GM18909 (cell line): ENCODE measurements around the gene RNF5.
"Not testable (repeated sequence)": the region's sequence is repeated elsewhere in the genome, so short reads cannot be mapped to it uniquely, and the experiment has no call there.

ENCODE experiments used
- ATAC-seq: cut with Tn5 transposase; IDR thresholded peaks from one replicate; pipeline ENCODE4 v1.9.1; 2021; ENCODE audit warnings: mild to moderate bottlenecking; ENCODE audit not compliant: unreplicated experiment, poor library complexity

Gene RNF5

DNA sequence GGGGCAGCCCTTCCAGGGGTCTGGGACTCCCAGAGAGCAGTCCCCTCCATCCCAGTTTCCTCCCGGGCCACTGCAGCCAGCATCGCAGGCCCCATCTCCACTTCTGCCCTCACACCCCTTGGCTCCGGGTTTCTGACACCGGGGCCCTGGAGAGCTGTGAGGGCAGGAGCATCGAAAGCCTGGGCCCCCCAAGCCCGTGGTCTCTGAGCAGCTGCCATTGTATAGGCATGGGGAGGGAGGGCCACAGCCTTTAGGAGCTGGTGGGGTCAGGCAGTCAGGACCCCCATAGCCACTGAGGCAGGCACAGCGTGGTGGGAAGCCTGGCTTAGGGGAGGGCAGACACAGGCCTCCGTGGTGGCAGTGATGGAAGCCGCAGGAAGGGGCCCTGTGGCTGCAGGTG lies 24.0 kb downstream of the RNF5 start:
- no peak for ATAC-seq

GRCh38 chr6:32203426-32204267 lies 25.4 kb downstream of the RNF5 start:
- ATAC-seq: no peak

GRCh38 chr6:32204268-32204715 lies 26.1 kb downstream of the RNF5 start:
- no peak for ATAC-seq

- ATAC-seq: no peak
These were observed 30.8 kb downstream of the RNF5 start for GRCh38 chr6:32208996-32209395.

DNA sequence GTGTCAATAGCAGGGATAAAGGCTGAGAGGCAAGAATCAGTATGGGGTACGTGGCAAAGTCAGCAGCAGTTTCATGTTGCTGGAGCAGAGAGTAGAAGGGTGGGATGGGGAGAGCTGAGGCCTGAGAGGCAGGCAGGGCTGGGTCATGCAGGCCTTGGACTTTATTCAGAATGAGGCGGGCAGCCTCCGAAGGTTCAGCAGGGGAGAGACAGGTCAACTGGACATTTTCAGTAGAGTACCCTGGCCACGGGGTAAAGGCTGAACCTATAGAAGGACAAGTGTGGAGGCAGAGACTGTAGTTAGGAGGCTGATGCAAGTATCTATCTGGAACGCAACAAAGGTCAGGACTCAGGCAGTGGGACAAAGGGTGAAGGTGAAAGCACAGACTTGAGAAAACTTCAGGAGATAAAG lies 32.0 kb downstream of the RNF5 start:
- no peak for ATAC-seq

DNA sequence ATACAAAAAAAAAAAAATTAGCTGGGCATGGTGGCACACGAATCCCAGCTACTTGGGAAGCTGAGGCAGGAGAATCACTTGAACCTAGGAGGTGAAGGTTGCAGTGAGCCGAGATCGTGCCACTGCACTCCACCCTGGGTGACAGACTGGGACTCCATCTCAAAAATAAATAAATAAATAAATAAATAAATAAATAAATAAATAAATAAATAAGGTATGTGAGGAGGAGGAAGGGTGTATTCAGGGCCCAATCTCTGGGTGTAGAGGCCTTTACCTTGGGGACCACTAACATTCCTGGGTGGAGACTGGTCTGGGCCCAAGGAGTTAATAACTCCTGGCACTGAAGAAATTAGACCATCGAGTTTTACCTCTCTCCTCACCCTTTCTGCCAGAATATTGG lies 33.2 kb downstream of the RNF5 start:
- not testable (repeated sequence) for ATAC-seq

DNA sequence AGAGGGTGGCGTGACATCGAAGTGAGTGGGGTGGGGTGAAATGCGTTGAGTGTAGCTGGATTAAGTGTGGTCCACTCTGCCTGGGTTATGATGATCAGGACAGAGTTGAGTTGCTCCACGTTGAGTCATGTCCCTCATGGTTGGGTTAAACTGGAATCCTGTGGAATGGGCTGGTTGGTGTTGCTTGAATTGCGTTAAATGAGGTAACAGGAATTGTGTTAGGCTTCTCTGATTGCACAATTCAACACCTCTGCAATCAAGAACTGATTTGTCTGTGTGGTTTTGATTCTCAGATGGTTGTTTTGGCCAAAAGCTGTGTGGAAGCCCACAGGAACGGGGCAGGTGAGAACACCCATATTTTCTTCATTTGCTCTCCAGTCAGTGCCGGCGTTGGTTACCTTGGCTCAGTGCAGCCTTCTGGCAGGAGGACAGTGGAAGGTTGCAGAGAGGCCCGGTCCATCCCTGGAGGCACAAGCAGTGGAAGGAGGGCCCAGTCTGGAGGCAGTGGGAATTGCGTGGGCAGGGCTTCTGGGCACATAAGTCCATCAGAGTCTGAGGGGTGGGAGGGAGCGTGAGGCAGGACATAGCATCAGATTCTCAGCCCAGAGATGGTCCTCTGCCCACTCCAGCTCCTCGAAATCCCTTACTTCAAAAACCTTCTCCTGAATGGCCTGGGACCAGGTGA lies 34.0 kb downstream of the RNF5 start:
- ATAC-seq: no peak

DNA sequence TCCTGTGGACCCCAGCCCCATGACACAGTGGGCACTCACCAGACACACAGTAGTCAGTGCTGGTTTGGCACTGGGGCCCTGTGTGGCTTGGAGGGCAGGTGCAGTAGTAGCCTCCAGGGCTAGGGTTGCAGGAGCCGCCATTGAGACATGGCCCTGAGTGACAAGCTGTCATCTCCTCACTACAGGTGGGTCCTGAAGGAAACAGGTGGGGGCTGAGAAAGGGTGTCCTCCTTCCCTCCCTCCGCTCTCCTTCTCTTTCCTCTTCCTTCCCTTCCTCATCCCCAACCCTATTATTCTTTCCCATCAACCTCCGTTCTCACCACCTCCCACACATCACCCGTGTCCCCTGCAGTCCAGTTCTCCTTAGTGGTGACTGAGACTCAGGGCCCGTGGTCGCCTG lies 35.4 kb downstream of the RNF5 start:
- no peak for ATAC-seq

DNA sequence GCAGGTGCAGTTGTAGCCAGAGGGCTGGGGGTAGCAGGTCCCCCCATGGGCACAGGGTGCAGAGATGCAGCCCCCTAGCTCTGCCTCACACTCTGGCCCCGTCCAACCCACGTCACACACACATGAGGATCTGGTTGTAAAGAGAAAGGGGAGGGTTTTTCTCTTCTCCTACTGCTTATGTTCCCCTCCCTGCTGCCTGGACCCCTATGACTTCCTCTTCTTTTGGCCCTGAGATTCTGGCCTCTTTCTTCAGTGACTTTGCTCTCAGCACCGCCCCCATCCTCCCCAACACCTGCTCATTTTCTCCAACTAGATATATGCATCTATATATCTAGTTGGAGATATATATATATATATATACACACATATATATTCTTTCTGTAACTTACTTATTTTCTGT lies 35.9 kb downstream of the RNF5 start:
- no peak for ATAC-seq

GRCh38 chr6:32215617-32216016 lies 37.4 kb downstream of the RNF5 start:
- no peak for ATAC-seq

GRCh38 chr6:32216285-32216684 lies 38.1 kb downstream of the RNF5 start:
- ATAC-seq: no peak

DNA sequence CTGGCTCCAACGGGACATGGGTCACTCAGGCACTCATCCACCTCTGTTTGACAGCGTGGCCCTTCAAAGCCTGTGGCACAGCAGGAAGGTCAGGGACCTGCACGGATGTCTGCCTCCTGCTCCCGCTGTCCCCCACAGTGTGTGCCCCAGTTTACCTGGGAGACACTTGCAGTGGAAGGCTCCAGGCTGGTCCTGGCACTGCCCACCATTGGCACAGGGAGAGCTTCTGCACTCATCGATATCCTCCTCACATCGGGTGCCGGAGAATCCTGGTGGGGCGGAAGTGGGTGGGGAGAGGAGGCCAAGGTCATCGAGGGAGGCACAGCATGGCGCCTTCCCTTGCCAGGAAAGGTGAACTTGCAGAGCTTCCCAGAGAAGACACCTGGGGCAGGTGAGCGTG lies 38.8 kb downstream of the RNF5 start:
- ATAC-seq: no peak

DNA sequence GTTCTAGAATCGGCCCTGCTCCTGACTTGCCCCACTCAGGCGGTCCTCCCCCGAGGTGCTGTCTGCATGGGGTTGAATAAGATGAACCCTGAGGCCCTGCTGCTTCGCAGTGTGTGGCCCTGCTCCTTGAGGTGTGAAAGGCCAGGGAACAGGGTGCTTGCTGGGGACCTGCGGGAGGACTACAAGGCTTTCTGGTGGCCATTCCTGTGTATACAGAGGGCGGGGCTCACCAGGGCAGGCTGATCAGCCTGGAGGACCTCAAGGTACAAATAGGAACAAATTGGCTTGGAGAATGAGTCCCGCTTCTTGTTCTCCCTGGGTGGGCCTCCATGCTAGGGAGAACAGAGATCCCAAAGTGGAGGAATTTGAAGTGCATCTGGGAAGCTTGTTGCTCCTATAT lies 40.0 kb downstream of the RNF5 start:
- ATAC-seq: no peak

DNA sequence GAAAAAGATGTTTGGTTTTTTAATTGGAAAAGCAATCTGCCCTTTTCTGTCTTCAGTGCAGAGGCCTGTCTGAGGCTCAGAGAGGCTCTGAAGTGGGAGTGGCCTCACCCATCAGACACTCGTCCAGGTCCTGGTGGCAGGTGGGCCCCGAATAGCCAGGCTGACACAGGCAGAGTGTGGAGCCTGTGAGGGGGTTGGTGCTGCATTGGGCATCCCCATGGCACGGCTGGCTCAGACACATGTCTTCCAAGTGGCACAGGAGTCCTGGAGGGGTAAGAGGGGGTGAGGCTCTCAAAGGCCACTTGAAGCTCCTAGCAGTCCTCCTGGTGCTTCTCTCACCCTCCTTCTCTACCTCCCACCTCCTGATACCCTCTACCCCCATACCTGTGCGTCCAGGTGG lies 41.8 kb downstream of the RNF5 start:
- ATAC-seq: no peak

DNA sequence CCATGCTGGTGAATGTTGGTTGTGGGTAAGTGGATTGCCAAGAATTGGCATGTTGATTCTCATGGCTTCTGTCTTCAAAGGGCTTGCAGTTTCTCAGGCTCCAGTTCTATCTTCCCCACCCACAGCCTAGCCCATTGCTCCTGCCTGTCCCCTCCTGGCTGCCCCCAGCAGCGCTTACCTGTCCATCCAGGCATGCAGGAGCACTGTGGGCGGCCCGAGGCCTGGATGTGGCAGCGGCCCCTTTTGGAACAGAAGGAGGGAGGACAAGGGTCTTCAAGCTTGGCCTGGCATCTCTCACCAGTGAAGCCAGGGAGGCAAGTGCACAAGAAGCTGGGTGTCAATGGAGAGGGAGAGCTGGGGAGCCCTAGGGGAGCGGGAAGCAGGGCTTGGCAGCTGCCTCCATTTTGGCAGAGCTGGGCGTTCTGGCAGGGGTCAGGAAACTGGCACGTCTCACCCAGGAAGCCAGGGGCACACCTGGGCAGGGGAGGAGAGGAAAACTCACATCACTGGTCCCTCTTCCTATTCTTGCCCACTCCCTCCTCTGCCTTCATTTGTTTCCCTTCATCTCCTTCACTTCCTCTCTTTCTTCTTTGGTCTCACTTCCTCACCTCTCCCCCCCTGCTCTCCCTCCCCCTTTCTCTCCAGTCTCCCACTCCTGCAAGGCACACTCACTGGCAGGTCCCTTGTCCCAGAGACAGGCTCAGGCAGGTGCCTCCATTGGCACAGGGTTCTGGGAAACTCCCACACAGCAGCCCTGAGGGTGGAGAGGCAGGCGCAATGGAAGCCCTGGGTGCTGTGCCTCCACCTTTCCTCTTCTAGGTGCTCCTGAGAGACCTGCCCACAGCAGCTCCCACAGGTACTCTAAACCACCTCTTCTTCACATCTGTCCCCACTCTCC lies 44.4 kb downstream of the RNF5 start:
- no peak for ATAC-seq

DNA sequence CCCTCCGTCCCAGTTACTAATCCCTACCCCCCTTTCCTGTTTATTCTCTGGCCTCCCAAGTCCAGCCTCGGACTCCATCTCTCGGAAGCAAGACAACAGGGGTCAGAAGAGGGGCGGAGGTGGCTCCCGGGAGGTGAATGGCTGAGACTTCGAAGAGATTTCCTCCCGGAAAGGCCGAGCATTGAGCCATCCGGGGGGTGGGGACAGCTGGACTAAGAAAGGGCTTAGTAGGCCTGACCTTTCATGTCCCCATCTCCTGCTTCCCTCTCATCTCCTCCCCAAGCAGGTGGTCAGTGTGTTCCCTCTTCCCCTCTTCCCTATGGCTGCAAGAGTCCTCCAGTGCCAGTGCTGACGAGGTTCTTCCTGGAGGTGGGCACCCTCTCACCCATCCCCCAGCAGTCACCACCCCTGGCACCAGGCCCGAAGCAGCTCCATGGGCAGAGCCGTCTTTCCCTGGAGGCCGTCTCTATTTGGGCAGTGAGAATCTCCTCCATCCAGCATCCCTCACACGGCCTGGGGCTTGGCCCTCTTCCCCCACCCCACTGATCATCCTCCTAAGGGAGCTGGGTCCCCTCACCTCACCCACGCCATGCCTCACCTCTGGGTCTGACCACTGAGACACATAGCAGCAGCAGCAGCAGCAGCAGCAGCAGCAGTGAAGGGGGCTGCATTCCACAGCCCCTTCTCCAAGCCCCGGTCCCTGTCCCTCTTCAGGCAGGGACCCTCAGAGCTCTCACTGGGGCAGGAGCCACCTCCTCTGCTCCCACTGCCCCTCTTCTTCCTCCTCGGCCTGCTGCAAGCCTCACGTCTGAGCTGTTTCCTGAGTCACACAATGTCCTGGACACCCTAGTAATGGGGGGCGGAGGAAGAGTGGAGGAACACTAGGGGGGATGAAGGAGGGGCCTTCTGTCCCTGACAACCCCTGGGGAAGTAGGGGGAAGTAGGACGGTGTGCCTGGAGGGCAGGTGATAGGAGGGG lies 45.3 kb downstream of the RNF5 start, which contains the start of gene NOTCH4:
Gene NOTCH4 (minus strand): TSS at position 810 of the 978 bp plus-strand sequence. CDS start 139 bp downstream, at position 671.
- ATAC-seq: no peak

DNA sequence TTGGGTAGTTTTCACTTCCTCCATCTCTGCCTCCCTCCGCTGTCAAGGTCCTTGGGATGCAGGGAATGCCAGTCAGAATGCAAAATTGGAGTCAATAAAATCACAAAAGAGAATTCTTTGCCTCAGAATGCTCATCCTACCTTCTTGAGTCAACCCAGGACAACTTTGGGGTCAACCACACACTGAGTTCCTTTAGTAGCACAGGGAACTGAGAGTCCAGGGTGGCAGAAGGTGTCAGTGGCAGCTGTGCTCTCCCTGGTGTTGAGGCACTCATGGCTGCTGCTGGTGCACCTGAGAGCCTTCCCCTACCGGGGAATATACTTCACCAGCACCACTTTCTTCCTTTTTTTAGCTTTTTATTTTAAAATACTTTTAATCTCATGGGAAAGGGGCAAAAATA lies 46.5 kb downstream of the RNF5 start:
- peak; percentile 50 for ATAC-seq

GRCh38 chr6:32226434-32226833 lies 48.2 kb downstream of the RNF5 start:
- ATAC-seq: no peak
